HG02798 (cell line): Measurements from ENCODE around the gene CRYGN.

Experiments used
- ATAC-seq: cut with Tn5 transposase; IDR thresholded peaks from one replicate; pipeline ENCODE4 v1.9.1; 2021; ENCODE audit warnings: mild to moderate bottlenecking; ENCODE audit not compliant: unreplicated experiment, poor library complexity

CRYGN gene

GRCh38 chr7:151382079-151382885 lies 57.7 kb downstream of the CRYGN start:
- no peak for ATAC-seq

GRCh38 chr7:151381348-151382078 lies 58.4 kb downstream of the CRYGN start:
- ATAC-seq: no peak

GRCh38 chr7:151381098-151381347 lies 58.9 kb downstream of the CRYGN start:
- ATAC-seq: no peak

GRCh38 chr7:151380199-151381097 lies 59.5 kb downstream of the CRYGN start:
- ATAC-seq: no peak

- ATAC-seq: no peak
Observed at GRCh38 chr7:151379534-151380198, 60.3 kb downstream of the CRYGN start.

- no peak for ATAC-seq
Observed at GRCh38 chr7:151379193-151379520, 60.8 kb downstream of the CRYGN start.
